Body of pancreas (tissue), 4 donors: Measurements from ENCODE around the gene TMC5.

Experiments
- POLR2A ChIP-seq, 3 donors: fragments of 450-650 bp; IDR thresholded peaks; one replicate each; pipeline ENCODE4 v1.6.1; 2016; ENCODE audit warnings: antibody characterized with exemption in 3 of 3, mild to moderate bottlenecking in 2 of 3
- TF ChIP-seq, protein P1 (sequence below), 7 experiments: fragments of 450-650 bp in 4 of 7; fragments of 200-600 bp in 3 of 7; sonication (generic) in 3 of 7; IDR thresholded peaks; one replicate each; pipeline ENCODE4 v1.5.1; 2016 to 2019; ENCODE audit warnings: antibody characterized with exemption in 7 of 7

- TF ChIP-seq, protein P1, sequence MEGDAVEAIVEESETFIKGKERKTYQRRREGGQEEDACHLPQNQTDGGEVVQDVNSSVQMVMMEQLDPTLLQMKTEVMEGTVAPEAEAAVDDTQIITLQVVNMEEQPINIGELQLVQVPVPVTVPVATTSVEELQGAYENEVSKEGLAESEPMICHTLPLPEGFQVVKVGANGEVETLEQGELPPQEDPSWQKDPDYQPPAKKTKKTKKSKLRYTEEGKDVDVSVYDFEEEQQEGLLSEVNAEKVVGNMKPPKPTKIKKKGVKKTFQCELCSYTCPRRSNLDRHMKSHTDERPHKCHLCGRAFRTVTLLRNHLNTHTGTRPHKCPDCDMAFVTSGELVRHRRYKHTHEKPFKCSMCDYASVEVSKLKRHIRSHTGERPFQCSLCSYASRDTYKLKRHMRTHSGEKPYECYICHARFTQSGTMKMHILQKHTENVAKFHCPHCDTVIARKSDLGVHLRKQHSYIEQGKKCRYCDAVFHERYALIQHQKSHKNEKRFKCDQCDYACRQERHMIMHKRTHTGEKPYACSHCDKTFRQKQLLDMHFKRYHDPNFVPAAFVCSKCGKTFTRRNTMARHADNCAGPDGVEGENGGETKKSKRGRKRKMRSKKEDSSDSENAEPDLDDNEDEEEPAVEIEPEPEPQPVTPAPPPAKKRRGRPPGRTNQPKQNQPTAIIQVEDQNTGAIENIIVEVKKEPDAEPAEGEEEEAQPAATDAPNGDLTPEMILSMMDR (IDR thresholded peaks at IDR 0.05): no peak
- TF ChIP-seq POLR2A (IDR thresholded peaks at IDR 0.05): no peak
Measured at GRCh38 chr16:19484096-19484495, 66.4 kb downstream of the TMC5 start.
